HUES64 (cell line): ENCODE data around the gene TTC5.

Source experiments
- H3K27ac ChIP-seq: 2 replicates; pipeline ENCODE4 v1.7.0; 2013; ENCODE audit warnings: low read depth, low read length, inconsistent platforms
- H3K27me3 ChIP-seq: 2 replicates; pipeline ENCODE4 v1.6.1; 2013; ENCODE audit warnings: mild to moderate bottlenecking, low read length; ENCODE audit not compliant: insufficient read depth
- H3K36me3 ChIP-seq: 2 replicates; pipeline ENCODE4 v1.6.1; 2013; ENCODE audit warnings: mild to moderate bottlenecking, low read length; ENCODE audit not compliant: insufficient read depth
- H3K4me1 ChIP-seq: 2 replicates; pipeline ENCODE4 v1.6.1; 2013; ENCODE audit warnings: mild to moderate bottlenecking, low read length, moderate library complexity; ENCODE audit not compliant: insufficient read depth
- H3K4me3 ChIP-seq: 2 replicates; pipeline ENCODE4 v1.5.1; 2013; ENCODE audit warnings: mild to moderate bottlenecking, low read length, moderate library complexity
- H3K9ac ChIP-seq: 2 replicates; pipeline ENCODE4 v1.6.1; 2013; ENCODE audit warnings: mild to moderate bottlenecking, low read depth, low read length
- H3K9me3 ChIP-seq: 2 replicates; pipeline ENCODE4 v1.6.1; 2013; ENCODE audit warnings: low read depth, low read length; ENCODE audit not compliant: insufficient read depth
- WGBS: fragments of 150-250, 120-280 bp; methylation state at CpG from one replicate; pipeline ENCODE4 v1.1.7; 2013; ENCODE audit warnings: missing lambda C conversion rate; 5-methylcytosine and 5-hydroxymethylcytosine counted together

The TTC5 gene

GRCh38 chr14:20247646-20248246 is 58.0 kb downstream of the TTC5 start:
- no peak overlapping the region for H3K4me3 ChIP-seq
- no peaks in the 10 kb centered on the region for H3K27me3 ChIP-seq
- no peaks in the 10 kb centered on the region for H3K36me3 ChIP-seq
- H3K9ac ChIP-seq, result no peak overlapping the region
- WGBS, result 67% methylated on average over 3 of the region's 3 CpGs
- H3K27ac ChIP-seq, result no peak overlapping the region
- peaks cover 78% of the 10 kb centered on the region for H3K9me3 ChIP-seq
- no peaks in the 10 kb centered on the region for H3K4me1 ChIP-seq
